D341Med (cell line): ENCODE results near the gene CST6.
A peak's percentile ranks its signal among the peaks of the same experiment; 100 is the strongest.
"Not testable (repeated sequence)": the region's sequence is repeated elsewhere in the genome, so short reads cannot be mapped to it uniquely, and the experiment has no call there.

ENCODE experiments used
- DNase-seq: peaks from one replicate; pipeline ENCODE4 v3.0.0; 2012; ENCODE audit warnings: low spot score

The CST6 gene

GRCh38 chr11:65983589-65983987, 28.2 kb upstream of the CST6 start:
- DNase-seq = no peak

- DNase-seq = no peak
Observed at GRCh38 chr11:65987336-65987735, 24.5 kb upstream of the CST6 start.

- DNase-seq = peak; percentile 84
Observed at GRCh38 chr11:65988791-65989592, 22.8 kb upstream of the CST6 start.

- peak; percentile 68 for DNase-seq
Observed at GRCh38 chr11:65992056-65992455, 19.8 kb upstream of the CST6 start.

GRCh38 chr11:65997286-65997685, 14.5 kb upstream of the CST6 start:
- DNase-seq = no peak

- DNase-seq = peak; percentile 89
Observed at GRCh38 chr11:66001942-66002647, 9.7 kb upstream of the CST6 start, which contains the start of the genes BANF1 and EIF1AD. Gene BANF1, plus strand, starts transcription at chr11:66002503. Its CDS starts 748 bp downstream, at chr11:66003251. Gene EIF1AD, minus strand, starts transcription at chr11:66002157. Its CDS starts 1,768 bp downstream, at chr11:66000389.

- peak; percentile 87 for DNase-seq
Observed at GRCh38 chr11:66002648-66003225, 9.1 kb upstream of the CST6 start.

- DNase-seq = no peak
Observed at GRCh38 chr11:66003291-66003690, 8.5 kb upstream of the CST6 start.

GRCh38 chr11:66004186-66004585, 7.6 kb upstream of the CST6 start:
- DNase-seq = no peak

- no peak for DNase-seq
Observed at GRCh38 chr11:66006134-66006890, 5.5 kb upstream of the CST6 start.

- DNase-seq = peak; percentile 24
Observed at GRCh38 chr11:66006891-66007176, 5.0 kb upstream of the CST6 start.

GRCh38 chr11:66007201-66007634, 4.6 kb upstream of the CST6 start:
- DNase-seq = peak; percentile 73

- DNase-seq = no peak
Observed at GRCh38 chr11:66008095-66008467, 3.7 kb upstream of the CST6 start.

GRCh38 chr11:66008468-66009101, 3.2 kb upstream of the CST6 start:
- DNase-seq = peak; percentile 53

GRCh38 chr11:66010036-66010435, 1.8 kb upstream of the CST6 start:
- DNase-seq = not testable (repeated sequence)

GRCh38 chr11:66011239-66011784, 496 bp upstream of the CST6 start:
- DNase-seq = no peak

- DNase-seq = no peak
Observed at GRCh38 chr11:66012371-66012945, 650 bp downstream of the CST6 start.

GRCh38 chr11:66012946-66013761, 1.3 kb downstream of the CST6 start:
- DNase-seq = no peak

GRCh38 chr11:66013762-66014100, 1.9 kb downstream of the CST6 start:
- DNase-seq = no peak

GRCh38 chr11:66014804-66015453, 3.1 kb downstream of the CST6 start:
- no peak for DNase-seq
